ENCODE results near the gene POU5F1. TPM values are rescaled to one million over a fixed set of nuclear protein-coding genes. Genes with fewer than 3 reads are reported as not detected.

The POU5F1 gene
- total and polyA plus RNA-seq, 9 of the 15 experiments (the other 6 are each of a cell fraction or from before 2014, with no cell fraction given) = 0.06 to 2.0 (median 0.10) TPM; not detected in 6

GRCh38 chr6:31175971-31176370, 5.5 kb upstream of the POU5F1 start (continued):
- TF ChIP-seq, protein P1, sequence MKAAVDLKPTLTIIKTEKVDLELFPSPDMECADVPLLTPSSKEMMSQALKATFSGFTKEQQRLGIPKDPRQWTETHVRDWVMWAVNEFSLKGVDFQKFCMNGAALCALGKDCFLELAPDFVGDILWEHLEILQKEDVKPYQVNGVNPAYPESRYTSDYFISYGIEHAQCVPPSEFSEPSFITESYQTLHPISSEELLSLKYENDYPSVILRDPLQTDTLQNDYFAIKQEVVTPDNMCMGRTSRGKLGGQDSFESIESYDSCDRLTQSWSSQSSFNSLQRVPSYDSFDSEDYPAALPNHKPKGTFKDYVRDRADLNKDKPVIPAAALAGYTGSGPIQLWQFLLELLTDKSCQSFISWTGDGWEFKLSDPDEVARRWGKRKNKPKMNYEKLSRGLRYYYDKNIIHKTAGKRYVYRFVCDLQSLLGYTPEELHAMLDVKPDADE (conservative IDR thresholded peaks at IDR 0.05; ENCODE audit: control insufficient read depth, low read depth, low read length) = no peak
- TF ChIP-seq, protein P2, sequence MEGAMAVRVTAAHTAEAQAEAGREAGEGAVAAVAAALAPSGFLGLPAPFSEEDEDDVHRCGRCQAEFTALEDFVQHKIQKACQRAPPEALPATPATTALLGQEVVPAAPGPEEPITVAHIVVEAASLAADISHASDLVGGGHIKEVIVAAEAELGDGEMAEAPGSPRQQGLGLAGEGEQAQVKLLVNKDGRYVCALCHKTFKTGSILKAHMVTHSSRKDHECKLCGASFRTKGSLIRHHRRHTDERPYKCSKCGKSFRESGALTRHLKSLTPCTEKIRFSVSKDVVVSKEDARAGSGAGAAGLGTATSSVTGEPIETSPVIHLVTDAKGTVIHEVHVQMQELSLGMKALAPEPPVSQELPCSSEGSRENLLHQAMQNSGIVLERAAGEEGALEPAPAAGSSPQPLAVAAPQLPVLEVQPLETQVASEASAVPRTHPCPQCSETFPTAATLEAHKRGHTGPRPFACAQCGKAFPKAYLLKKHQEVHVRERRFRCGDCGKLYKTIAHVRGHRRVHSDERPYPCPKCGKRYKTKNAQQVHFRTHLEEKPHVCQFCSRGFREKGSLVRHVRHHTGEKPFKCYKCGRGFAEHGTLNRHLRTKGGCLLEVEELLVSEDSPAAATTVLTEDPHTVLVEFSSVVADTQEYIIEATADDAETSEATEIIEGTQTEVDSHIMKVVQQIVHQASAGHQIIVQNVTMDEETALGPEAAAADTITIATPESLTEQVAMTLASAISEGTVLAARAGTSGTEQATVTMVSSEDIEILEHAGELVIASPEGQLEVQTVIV (CRISPR knock-in tag; IDR thresholded peaks at IDR 0.05; ENCODE audit: borderline replicate concordance) = no peak
- TF ChIP-seq PRPF4 (IDR thresholded peaks at IDR 0.05; ENCODE audit: insufficient read depth, low read depth, low read length, poor library complexity, severe bottlenecking) (no peak), C11orf30 (IDR thresholded peaks at IDR 0.05; ENCODE audit: low read depth) (no peak), ZNF316 (IDR thresholded peaks at IDR 0.05) (no peak), RBM17 (IDR thresholded peaks at IDR 0.05; ENCODE audit: borderline replicate concordance, low read depth, low read length) (no peak), HDAC1 (IDR thresholded peaks at IDR 0.05) (peak in 1 of 2 experiments; percentile 17; a peak in 1 of 4 replicates), RAD21 (CRISPR knock-in tag; conservative IDR thresholded peaks at IDR 0.05 in 1 of 2, IDR thresholded peaks at IDR 0.05 in 1 of 2) (no peak), ZNF583 (CRISPR knock-in tag; IDR thresholded peaks at IDR 0.05) (no peak), RBM14 (IDR thresholded peaks at IDR 0.05; ENCODE audit: borderline replicate concordance, insufficient read depth, low read depth, low read length) (no peak), RBM25 (IDR thresholded peaks at IDR 0.05; ENCODE audit: low read depth, low read length, severe bottlenecking) (no peak), ZNF217 (CRISPR knock-in tag; IDR thresholded peaks at IDR 0.05) (no peak), ZNF766 (CRISPR knock-in tag; conservative IDR thresholded peaks at IDR 0.05) (peak; percentile 62; the same call in 1 of the 2 replicates), MAX (CRISPR knock-in tag; IDR thresholded peaks at IDR 0.05) (peak; percentile 44; the same call in 1 of the 2 replicates), E2F6 (IDR thresholded peaks at IDR 0.05; ENCODE audit: borderline replicate concordance in 1 of 2, extremely low read depth in 1 of 2, insufficient read depth in 1 of 2, insufficient read length in 1 of 2, low read depth in 1 of 2, low read length in 1 of 2, poor library complexity in 1 of 2, severe bottlenecking in 1 of 2) (peak in 1 of 2 experiments; percentile 85)
- TF ChIP-seq, protein P3, sequence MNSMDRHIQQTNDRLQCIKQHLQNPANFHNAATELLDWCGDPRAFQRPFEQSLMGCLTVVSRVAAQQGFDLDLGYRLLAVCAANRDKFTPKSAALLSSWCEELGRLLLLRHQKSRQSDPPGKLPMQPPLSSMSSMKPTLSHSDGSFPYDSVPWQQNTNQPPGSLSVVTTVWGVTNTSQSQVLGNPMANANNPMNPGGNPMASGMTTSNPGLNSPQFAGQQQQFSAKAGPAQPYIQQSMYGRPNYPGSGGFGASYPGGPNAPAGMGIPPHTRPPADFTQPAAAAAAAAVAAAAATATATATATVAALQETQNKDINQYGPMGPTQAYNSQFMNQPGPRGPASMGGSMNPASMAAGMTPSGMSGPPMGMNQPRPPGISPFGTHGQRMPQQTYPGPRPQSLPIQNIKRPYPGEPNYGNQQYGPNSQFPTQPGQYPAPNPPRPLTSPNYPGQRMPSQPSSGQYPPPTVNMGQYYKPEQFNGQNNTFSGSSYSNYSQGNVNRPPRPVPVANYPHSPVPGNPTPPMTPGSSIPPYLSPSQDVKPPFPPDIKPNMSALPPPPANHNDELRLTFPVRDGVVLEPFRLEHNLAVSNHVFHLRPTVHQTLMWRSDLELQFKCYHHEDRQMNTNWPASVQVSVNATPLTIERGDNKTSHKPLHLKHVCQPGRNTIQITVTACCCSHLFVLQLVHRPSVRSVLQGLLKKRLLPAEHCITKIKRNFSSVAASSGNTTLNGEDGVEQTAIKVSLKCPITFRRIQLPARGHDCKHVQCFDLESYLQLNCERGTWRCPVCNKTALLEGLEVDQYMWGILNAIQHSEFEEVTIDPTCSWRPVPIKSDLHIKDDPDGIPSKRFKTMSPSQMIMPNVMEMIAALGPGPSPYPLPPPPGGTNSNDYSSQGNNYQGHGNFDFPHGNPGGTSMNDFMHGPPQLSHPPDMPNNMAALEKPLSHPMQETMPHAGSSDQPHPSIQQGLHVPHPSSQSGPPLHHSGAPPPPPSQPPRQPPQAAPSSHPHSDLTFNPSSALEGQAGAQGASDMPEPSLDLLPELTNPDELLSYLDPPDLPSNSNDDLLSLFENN (IDR thresholded peaks at IDR 0.05; ENCODE audit: low read depth in 2 of 2, low read length in 2 of 2) = no peak
- TF ChIP-seq, protein P4, sequence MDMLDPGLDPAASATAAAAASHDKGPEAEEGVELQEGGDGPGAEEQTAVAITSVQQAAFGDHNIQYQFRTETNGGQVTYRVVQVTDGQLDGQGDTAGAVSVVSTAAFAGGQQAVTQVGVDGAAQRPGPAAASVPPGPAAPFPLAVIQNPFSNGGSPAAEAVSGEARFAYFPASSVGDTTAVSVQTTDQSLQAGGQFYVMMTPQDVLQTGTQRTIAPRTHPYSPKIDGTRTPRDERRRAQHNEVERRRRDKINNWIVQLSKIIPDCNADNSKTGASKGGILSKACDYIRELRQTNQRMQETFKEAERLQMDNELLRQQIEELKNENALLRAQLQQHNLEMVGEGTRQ (CRISPR knock-in tag; IDR thresholded peaks at IDR 0.05) = no peak
